ENCODE measurements around the gene POU1F1. TPM values are rescaled to one million over a fixed set of nuclear protein-coding genes. Genes with fewer than 3 reads are reported as not detected.
"Not testable (repeated sequence)": the region's sequence is repeated elsewhere in the genome, so short reads cannot be mapped to it uniquely, and the experiment has no call there.

The POU1F1 gene
- total RNA-seq, 1 experiment from 2014 or later, result not detected

DNA sequence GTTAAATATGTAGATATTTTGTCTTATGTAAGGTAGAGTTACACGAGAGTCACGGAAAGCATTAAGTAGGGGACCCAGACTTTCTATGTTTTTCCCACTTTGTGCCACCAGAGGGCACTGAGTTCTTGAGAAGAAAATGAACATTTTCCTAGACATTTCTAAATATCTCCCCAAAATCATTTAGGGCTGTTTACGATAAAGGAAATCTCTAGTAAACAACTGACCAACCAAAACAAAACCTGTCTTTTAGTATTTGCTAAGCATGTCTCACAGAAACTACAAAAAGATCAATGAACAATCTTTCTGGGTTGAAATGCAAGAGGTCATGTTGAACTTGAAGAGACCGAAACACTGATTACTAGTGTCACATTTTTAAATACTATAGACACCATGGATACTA is 16.1 kb downstream of the POU1F1 start:
- DNase-seq (ENCODE audit: low read depth), result peak; percentile 54

DNA sequence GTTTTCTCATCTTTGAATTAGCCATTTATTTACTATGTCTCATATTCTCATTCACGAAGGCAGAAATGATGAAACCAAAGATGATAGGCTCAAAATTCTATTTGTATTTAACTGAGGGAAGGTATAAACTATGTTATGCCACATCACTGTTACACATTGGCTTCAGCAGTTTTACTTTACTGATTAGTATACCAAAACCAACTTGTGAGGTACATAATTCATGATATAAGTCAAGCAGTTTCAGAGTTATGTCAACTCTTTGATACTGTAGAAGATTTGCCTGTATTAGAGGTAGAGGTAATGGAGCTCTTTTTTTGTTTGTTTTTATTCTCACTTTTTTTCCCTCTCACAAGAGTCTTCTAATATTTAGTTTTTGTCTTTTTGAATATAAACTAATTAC is 26.4 kb downstream of the POU1F1 start:
- no peak for DNase-seq (ENCODE audit: low read depth)

DNA sequence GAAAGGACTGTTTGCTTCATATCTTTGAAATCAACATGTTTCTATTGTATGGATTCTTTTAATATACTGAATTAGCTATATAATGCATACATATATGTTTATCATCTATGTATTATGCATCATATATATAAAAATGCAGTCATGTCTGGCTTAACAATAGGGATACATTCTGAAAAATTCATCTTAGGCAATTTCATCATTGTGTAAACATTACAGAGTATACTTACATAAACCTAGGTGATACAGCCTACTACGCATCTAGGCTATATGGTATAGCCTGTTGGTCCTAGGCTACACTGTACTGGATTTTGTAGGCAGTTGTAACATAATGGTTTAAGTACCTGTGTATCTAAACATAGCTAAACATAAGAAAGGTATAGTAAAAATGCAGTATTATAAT is 27.6 kb downstream of the POU1F1 start:
- no peak for DNase-seq (ENCODE audit: low read depth)

DNA sequence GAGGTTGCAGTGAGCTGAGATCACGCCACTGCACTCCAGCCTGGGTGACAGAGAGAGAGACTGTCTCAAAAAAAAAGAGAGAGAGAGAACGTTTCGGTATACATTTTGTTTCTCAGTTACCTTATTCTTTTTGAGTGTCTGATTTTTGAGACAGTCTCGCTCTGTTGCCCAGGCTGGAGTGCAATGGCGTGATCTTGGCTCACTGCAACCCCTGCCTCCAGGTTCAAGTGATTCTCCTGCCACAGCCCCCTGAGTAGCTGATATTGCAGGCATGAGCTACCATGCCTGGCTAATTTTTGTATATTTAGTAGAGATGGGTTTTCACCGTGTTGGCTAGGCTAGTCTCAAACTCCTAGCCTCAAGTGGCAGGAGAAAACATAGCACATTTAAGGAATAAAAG is 28.2 kb downstream of the POU1F1 start:
- DNase-seq (ENCODE audit: low read depth), result not testable (repeated sequence)

DNA sequence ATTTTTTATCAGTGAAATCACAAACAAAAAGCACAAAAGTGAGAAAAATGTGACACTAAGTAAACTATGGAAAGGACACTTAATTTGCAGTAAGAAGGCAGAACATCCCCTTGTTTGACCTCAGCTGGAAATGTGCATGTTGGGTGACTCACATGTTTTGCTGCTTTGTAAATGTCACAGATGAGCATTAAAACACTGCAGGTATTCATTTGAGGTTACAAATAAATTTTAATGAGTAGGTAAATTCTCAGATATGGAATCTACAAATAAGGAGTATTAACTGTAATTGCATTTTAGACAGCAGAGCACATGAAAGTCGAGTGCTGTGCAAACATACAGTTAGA is 29.0 kb downstream of the POU1F1 start:
- DNase-seq (ENCODE audit: low read depth), result peak; percentile 7

DNA sequence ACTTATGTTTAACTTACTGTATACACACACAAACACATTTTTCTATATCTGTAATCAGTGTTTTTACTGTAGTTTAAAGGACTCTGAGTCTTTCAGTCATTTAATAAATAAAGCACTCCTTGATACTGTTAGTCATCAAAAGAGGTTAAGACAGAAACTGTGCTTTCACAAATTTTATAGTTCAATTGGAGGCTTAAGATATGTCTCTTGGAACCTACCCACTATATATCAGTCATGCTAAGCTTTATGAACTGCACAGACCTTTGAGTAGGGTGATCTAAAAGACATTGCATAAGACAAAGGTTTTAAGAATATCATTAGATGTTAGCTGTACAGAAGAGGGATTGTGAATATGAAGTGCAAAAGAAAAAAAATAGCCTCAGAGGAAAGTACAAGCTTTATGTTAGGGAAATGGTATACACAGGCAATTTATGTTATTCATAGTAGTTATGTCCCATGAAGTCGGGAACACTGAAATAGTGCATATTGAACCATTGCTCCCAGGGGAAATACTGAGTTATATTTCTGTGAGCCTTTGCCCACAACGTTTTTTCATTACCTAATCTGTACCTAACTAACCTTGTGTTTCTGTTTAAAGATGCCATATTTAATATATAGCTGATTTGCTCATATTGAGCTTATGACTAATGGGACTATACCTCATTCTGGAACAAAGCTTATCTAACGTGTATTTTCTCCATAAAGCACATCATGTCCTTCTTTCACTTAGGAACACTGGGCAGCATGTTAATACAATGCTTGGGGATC is 29.5 kb downstream of the POU1F1 start:
- DNase-seq (ENCODE audit: low read depth), result no peak

DNA sequence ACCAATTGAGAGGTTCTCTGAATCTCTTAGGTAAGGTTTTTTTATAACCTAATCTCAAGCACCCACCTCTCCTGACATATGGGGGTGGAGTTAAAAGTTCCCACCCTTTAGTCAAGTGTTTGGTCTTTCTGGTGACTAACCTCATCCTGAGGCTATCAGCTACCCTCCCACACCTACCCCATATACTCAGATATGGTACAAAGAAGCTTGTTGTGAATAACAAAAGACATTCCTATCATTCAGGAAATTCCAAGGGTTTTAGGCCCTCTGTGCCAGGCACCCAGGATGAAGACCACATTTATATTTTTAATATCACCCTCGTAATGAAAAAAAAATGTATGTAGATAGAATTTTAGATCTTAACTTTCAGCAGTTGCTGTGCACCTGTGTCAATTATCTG is 40.3 kb downstream of the POU1F1 start:
- no peak for DNase-seq (ENCODE audit: low read depth)

DNA sequence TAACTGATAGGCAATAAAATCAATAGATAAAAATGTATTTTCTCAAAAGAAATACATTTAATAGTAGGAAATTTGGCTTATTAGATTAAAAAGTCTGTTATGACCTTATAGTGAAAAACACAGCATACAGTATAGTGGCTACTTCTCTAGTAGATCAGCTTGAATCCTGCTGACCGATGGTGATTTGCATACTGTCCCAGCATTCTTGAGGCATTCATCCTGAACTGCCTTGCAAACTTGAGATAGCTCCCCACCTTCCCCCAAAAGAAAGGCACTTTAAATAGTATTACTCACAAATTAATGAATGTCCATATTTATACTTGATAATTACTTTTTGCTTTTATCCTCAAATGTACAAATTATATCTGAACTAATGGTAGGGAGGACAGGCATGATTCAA is 42.6 kb downstream of the POU1F1 start:
- no peak for DNase-seq (ENCODE audit: low read depth)

DNA sequence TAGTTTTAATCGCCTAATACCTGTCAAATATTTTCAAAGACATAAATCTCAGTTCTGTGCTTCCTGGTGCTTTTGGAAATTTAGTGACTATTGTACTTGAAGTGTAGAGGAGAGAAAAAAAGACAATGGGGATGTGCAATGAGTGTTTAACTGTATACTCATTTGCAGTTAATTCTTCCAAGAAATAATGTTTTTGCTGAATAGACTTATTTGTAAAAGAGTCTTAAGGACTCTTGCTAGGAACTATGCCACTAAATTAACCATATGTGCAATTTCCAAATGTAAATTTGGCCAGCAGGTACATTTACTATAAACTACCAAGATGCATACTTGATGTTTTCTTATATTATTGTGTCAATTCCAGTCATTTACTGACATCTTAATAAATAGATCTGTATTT is 47.3 kb downstream of the POU1F1 start:
- no peak for DNase-seq (ENCODE audit: low read depth)

DNA sequence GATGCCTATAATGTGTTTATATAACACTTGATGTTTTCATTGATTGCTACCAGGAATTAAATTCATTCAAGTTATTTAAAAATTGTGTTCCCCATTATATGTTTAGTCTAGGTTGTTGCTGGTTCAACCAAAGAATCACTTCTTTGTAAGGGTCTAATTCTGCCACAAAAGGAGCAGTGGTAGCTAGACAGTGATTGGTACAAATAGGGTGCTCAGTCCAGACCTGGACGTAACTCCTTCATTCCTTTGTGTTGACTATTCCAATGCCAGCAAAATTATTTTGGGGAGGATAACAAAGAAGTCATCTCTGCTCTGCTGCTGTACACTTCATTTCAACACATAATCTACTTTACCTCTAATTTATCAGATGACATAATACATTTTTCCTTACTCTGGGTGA is 48.1 kb downstream of the POU1F1 start:
- peak; percentile 19 for DNase-seq (ENCODE audit: low read depth)

DNA sequence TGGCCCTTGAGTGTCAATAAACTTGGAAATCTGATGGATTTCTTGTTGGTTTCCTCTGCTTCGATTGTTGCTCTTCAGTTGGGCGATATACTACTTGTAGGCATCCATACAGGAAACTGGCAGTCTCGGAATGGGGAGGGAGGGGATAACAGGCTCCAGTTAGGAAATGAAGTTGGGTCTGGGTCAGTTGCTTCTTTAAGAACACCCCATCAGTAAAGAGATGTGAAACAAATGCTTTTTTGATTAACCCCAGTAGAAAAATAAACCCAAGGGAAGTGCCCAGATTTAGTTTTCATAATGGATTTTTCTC is 48.6 kb downstream of the POU1F1 start:
- DNase-seq (ENCODE audit: low read depth), result peak; percentile 5

DNA sequence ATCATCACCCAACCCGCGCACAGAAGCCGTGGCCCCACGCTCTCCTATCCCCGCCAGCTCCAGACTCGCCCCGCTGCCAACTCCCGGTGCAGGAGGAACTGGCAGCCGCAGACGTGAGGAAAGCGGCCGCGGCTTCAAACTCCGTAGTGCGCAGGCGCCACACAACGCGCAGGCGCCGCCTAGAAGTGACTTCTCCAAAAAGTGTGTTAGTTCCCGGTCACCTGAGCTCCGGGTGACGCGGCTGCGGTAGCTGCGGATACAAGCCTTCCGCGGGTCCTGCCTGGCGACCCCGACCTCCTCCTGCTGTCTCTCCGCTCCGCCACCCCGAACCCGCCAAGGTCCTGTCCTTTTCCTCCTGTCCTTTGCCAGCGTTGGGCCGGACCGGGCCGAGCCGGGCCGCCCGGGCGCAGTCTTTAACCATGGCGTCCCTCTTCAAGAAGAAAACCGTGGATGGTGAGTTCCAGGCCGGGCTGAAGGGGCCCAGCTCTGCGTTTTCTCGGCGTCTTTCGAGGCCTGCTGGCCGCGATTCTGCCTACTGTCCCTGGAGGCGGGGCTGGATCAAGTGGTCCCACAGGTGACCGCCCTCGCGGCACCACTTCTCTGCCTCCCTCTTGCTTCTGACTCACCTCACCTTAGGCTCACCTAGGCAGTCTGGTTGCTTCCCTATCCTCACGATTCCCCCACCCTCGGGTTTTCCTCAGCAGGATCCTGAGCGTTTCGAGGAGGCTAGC is 49.1 kb downstream of the POU1F1 start, which contains the start of gene CHMP2B:
Gene CHMP2B, plus strand, starts transcription at position 206 of the 731 bp plus-strand sequence. Its CDS starts 214 bp downstream, at position 420.
- peak; percentile 88 for DNase-seq (ENCODE audit: low read depth)

DNA sequence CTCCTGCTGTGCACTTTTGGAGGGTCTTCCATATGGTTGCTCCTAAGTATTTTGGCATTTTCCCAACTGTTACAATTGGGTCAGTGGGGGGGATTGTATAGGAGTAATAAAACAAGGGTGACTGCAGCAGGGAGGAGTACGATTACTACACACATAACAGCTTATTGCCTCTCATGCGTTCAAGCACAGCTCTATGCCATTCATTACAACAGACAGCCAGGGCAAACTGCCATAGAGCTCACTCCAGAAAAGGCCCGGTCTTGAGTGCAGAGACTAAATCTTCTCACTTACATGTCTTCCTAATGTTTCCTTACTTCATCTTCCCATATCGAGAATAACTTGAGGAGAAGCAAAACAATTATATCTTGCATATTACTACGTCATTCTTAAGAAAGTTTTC is 50.7 kb downstream of the POU1F1 start:
- DNase-seq (ENCODE audit: low read depth), result no peak

DNA sequence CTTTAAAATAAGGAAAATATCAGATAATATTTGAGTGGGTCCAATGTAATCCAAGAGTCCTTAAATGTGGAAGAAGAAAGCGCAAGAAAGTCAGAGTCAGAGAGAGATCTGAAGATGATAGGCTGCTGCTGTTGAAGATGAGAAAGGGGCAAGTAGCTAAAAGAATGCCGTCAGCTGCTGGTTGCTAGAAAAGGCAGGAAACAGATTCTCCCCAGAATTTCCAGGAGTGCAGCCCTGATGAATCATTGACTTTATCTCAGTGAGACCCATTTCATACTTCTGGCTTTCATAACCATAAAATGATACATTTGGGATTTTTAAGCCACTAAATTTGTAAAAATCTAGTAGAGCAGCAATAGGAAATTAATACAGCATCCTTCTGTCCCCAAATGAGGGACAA is 56.8 kb downstream of the POU1F1 start:
- no peak for DNase-seq (ENCODE audit: low read depth)

DNA sequence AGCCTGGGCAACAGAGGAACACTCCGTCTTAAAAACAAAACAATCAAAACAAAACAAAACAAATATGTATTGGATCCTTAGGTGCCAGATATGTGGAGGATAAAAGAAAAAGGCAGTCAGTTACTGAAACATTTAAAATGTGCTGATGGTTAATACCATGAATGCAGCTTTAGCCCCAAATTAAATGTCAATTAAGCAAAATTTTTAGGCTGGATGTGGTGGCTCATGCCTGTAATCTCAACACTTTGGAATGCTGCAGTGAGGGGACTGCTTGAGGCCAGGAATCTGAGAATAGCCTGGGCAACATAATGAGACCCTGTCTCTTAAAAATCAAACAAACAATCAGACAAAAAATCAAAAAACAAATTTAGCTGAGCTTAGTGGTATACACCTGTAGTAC is 57.8 kb downstream of the POU1F1 start:
- no peak for DNase-seq (ENCODE audit: low read depth)

Other genes with a start within 250 kb of the POU1F1 start
- 31.1 and 33.9 TPM in 2 replicates for gene CHMP2B, start 49.3 kb downstream of the POU1F1 start, total RNA-seq (2014; rRNA removed)